GM12878 (cell line): ENCODE results near the gene CD8B.
"Not testable (repeated sequence)": the region's sequence is repeated elsewhere in the genome, so short reads cannot be mapped to it uniquely, and the experiment has no call there.

Experiments used
- CBFB ChIP-seq: IDR thresholded peaks from 2 replicates; pipeline ENCODE4 v1.6.1; 2016; ENCODE audit warnings: antibody characterized with exemption, low read depth
- CHD2 ChIP-seq: IDR thresholded peaks from 2 replicates; pipeline ENCODE4 v1.6.1; 2011; ENCODE audit warnings: low read depth, low read length, improper control_type of control experiment, borderline replicate concordance
- POLR2A ChIP-seq: IDR thresholded peaks from 2 replicates; pipeline ENCODE4 v1.6.1; 2011; ENCODE audit warnings: low read depth, mild to moderate bottlenecking, low read length
- SIX5 ChIP-seq: IDR thresholded peaks from 2 replicates; pipeline ENCODE4 v1.6.1; 2011; ENCODE audit warnings: mild to moderate bottlenecking, low read depth, low read length, moderate library complexity; ENCODE audit not compliant: severe bottlenecking
- SRF ChIP-seq, 2 experiments: IDR thresholded peaks; 2 replicates each; pipeline ENCODE4 v1.6.1; 2011; ENCODE audit warnings: low read depth in 2 of 2, low read length in 2 of 2, mild to moderate bottlenecking in 1 of 2, moderate library complexity in 1 of 2
- TF ChIP-seq, protein P1 (sequence below), 3 experiments: IDR thresholded peaks in 2 of 3; conservative IDR thresholded peaks in 1 of 3; 2 replicates each; pipeline ENCODE4 v1.5.1; 2011; ENCODE audit warnings: low read depth in 3 of 3, low read length in 3 of 3, mild to moderate bottlenecking in 3 of 3, control low read depth in 2 of 3, moderate library complexity in 2 of 3, inconsistent platforms in 1 of 3, mixed read lengths in 1 of 3; ENCODE audit not compliant: control insufficient read depth in 2 of 3, insufficient read depth in 1 of 3; ENCODE audit errors: extremely low read depth in 1 of 3

DNA sequence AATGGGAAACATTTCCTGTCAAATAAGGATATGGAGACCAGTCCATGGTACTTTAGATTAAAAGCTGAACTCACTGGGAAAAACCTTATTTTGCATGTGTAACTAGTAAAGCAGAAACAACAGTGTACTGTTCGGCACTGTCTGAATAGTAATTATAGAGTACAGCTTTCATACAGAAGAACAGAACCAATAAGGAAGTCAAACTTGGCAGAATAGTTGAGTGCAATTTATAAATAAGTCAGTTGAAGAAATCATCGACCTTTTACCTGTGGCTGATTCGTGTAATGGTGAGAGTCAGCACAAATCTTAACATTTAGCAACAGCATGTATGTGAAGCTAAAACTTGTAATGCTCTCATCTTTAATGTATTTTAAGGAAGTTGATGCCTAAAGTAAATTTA is 24.3 kb upstream of the CD8B start:
- TF ChIP-seq POLR2A; SRF (IDR thresholded peaks at IDR 0.05; ENCODE audit: low read depth in 2 of 2, low read length in 2 of 2); CBFB; SIX5; CHD2: not testable (repeated sequence)
- TF ChIP-seq, protein P1, sequence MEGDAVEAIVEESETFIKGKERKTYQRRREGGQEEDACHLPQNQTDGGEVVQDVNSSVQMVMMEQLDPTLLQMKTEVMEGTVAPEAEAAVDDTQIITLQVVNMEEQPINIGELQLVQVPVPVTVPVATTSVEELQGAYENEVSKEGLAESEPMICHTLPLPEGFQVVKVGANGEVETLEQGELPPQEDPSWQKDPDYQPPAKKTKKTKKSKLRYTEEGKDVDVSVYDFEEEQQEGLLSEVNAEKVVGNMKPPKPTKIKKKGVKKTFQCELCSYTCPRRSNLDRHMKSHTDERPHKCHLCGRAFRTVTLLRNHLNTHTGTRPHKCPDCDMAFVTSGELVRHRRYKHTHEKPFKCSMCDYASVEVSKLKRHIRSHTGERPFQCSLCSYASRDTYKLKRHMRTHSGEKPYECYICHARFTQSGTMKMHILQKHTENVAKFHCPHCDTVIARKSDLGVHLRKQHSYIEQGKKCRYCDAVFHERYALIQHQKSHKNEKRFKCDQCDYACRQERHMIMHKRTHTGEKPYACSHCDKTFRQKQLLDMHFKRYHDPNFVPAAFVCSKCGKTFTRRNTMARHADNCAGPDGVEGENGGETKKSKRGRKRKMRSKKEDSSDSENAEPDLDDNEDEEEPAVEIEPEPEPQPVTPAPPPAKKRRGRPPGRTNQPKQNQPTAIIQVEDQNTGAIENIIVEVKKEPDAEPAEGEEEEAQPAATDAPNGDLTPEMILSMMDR (IDR thresholded peaks at IDR 0.05 in 2 of 3, conservative IDR thresholded peaks at IDR 0.05 in 1 of 3; ENCODE audit: control insufficient read depth in 2 of 3, extremely low read depth in 1 of 3, insufficient read depth in 1 of 3, low read depth in 3 of 3, low read length in 3 of 3) = not testable (repeated sequence)
